Type B pancreatic cell (in vitro differentiated cells): ENCODE measurements around the gene SOX5. TPM values are rescaled to one million over a fixed set of nuclear protein-coding genes. Genes with fewer than 3 reads are reported as not detected.
"Not testable (repeated sequence)": the region's sequence is repeated elsewhere in the genome, so short reads cannot be mapped to it uniquely, and the experiment has no call there.

Experiments used
- DNase-seq: peaks from one replicate; pipeline ENCODE4 v3.0.0; 2021; ENCODE audit warnings: mixed read lengths; ENCODE audit not compliant: unreplicated experiment; ENCODE audit errors: extremely low spot score
- H3K27ac Mint-ChIP-seq: 2 replicates; pipeline ENCODE4 v1.8.0; 2021; ENCODE audit warnings: mild to moderate bottlenecking, mixed read lengths
- H3K27me3 Mint-ChIP-seq: 2 replicates; pipeline ENCODE4 v1.8.0; 2021; ENCODE audit warnings: mixed read lengths
- H3K36me3 Mint-ChIP-seq: 2 replicates; pipeline ENCODE4 v1.8.0; 2021; ENCODE audit warnings: mixed read lengths
- H3K4me1 Mint-ChIP-seq: one replicate; pipeline ENCODE4 v1.8.0; 2021; ENCODE audit warnings: mixed read lengths; ENCODE audit not compliant: unreplicated experiment
- H3K4me3 Mint-ChIP-seq: 2 replicates; pipeline ENCODE4 v1.8.0; 2021; ENCODE audit warnings: mild to moderate bottlenecking, mixed read lengths
- H3K9me3 Mint-ChIP-seq: 2 replicates; pipeline ENCODE4 v1.8.0; 2021; ENCODE audit warnings: mixed read lengths
- total RNA-seq: library from RNA; stranded (reverse); gene quantifications from 2 replicates; pipeline ENCODE4 v1.2.1, GENCODE V29; 2021; ENCODE audit warnings: low replicate concordance
- TF ChIP-seq, protein P1 (sequence below): fragments of 200-600 bp; sonication (generic); conservative IDR thresholded peaks from 2 replicates; pipeline ENCODE4 v1.5.0; 2021; ENCODE audit warnings: antibody characterized with exemption, mild to moderate bottlenecking

Gene SOX5
- total RNA-seq, 1 donor from 2014 or later, result 32.8 TPM

- Mint-ChIP-seq H3K9me3 (no peaks in the 10 kb centered on the region), H3K36me3 (peaks cover 19% of the 10 kb centered on the region), H3K27ac (no peak overlapping the region), H3K4me1 (no peaks in the 10 kb centered on the region), H3K4me3 (no peak overlapping the region), H3K27me3 (peaks cover 3% of the 10 kb centered on the region)
- TF ChIP-seq, protein P1, sequence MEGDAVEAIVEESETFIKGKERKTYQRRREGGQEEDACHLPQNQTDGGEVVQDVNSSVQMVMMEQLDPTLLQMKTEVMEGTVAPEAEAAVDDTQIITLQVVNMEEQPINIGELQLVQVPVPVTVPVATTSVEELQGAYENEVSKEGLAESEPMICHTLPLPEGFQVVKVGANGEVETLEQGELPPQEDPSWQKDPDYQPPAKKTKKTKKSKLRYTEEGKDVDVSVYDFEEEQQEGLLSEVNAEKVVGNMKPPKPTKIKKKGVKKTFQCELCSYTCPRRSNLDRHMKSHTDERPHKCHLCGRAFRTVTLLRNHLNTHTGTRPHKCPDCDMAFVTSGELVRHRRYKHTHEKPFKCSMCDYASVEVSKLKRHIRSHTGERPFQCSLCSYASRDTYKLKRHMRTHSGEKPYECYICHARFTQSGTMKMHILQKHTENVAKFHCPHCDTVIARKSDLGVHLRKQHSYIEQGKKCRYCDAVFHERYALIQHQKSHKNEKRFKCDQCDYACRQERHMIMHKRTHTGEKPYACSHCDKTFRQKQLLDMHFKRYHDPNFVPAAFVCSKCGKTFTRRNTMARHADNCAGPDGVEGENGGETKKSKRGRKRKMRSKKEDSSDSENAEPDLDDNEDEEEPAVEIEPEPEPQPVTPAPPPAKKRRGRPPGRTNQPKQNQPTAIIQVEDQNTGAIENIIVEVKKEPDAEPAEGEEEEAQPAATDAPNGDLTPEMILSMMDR, result no peak
- no peak for DNase-seq
Measured at GRCh38 chr12:23729359-23729758, 220.1 kb downstream of the SOX5 start.

- H3K27me3 Mint-ChIP-seq, result peaks cover 8% of the 10 kb centered on the region
- H3K27ac Mint-ChIP-seq, result no peak overlapping the region
- H3K36me3 Mint-ChIP-seq, result peaks cover 18% of the 10 kb centered on the region
- no peak overlapping the region for H3K4me3 Mint-ChIP-seq
- no peak for DNase-seq
- TF ChIP-seq, protein P1, result no peak
- H3K9me3 Mint-ChIP-seq, result no peaks in the 10 kb centered on the region
- no peaks in the 10 kb centered on the region for H3K4me1 Mint-ChIP-seq
Measured at GRCh38 chr12:23726646-23727045, 222.8 kb downstream of the SOX5 start.

DNA sequence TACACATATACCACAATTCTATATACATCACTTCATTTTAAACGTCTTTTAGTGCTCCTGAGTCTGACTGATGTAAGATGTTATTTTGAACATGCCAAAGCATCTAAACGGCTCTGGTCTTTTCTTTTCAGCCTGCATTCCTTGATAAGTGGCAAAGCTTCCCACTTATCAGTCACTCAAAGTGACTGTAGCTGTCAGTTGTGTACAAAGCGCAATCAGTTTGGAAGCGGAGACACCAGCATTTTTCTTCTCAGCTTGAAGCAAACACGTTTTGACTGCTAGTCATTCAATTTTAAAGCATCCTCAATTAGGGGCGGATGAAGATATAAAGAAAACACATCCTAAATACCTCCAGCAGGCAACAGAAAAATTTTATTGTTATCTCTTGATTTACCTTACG, 226.8 kb downstream of the SOX5 start:
- Mint-ChIP-seq H3K27me3 (peaks cover 8% of the 10 kb centered on the region), H3K4me1 (no peaks in the 10 kb centered on the region), H3K4me3 (no peak overlapping the region), H3K36me3 (peaks cover 5% of the 10 kb centered on the region), H3K27ac (no peak overlapping the region), H3K9me3 (no peaks in the 10 kb centered on the region)
- TF ChIP-seq, protein P1, result no peak
- DNase-seq, result no peak

- TF ChIP-seq, protein P1, result no peak
- Mint-ChIP-seq H3K4me3 (no peak overlapping the region), H3K9me3 (no peaks in the 10 kb centered on the region), H3K27me3 (peaks cover 8% of the 10 kb centered on the region), H3K36me3 (peaks cover 5% of the 10 kb centered on the region), H3K4me1 (no peaks in the 10 kb centered on the region), H3K27ac (no peak overlapping the region)
- no peak for DNase-seq
Measured at GRCh38 chr12:23721268-23721667, 228.2 kb downstream of the SOX5 start.

- Mint-ChIP-seq H3K4me1 (no peaks in the 10 kb centered on the region), H3K36me3 (peaks cover 3% of the 10 kb centered on the region), H3K27me3 (peaks cover 5% of the 10 kb centered on the region), H3K9me3 (no peaks in the 10 kb centered on the region), H3K4me3 (no peak overlapping the region), H3K27ac (no peak overlapping the region)
- no peak for DNase-seq
- TF ChIP-seq, protein P1, result no peak
Measured at GRCh38 chr12:23719493-23719892, 230.0 kb downstream of the SOX5 start.

GRCh38 chr12:23710361-23710760, 239.1 kb downstream of the SOX5 start:
- H3K9me3 Mint-ChIP-seq, H3K27ac Mint-ChIP-seq, H3K27me3 Mint-ChIP-seq, H3K4me1 Mint-ChIP-seq, DNase-seq, H3K4me3 Mint-ChIP-seq, H3K36me3 Mint-ChIP-seq: not testable (repeated sequence)
